Measurements from ENCODE around the gene PTPRJ.
A peak's percentile ranks its signal among the peaks of the same experiment; 100 is the strongest.
"Not testable (repeated sequence)": the region's sequence is repeated elsewhere in the genome, so short reads cannot be mapped to it uniquely, and the experiment has no call there.

The PTPRJ gene

GRCh38 chr11:48021201-48021820 is 41.0 kb downstream of the PTPRJ start:
- not testable (repeated sequence) for H3K9me3 ChIP-seq (ENCODE audit: insufficient read depth, low read depth, low read length); H3K27ac ChIP-seq (ENCODE audit: low read depth, low read length); H3K36me3 ChIP-seq (ENCODE audit: insufficient read depth, low read length); H3K9ac ChIP-seq (ENCODE audit: low read depth, low read length); H3K4me3 ChIP-seq (ENCODE audit: low read length); H3K27me3 ChIP-seq (ENCODE audit: insufficient read depth, low read length)
- peaks cover 22% of the 10 kb centered on the region for H3K4me1 ChIP-seq (ENCODE audit: insufficient read depth, low read length)
- WGBS: 90% methylated on average over 7 of the region's 10 CpGs

- 97% methylated on average over 3 of the region's 4 CpGs for WGBS
- no peaks in the 10 kb centered on the region for H3K9me3 ChIP-seq (ENCODE audit: insufficient read depth, low read depth, low read length)
- H3K9ac ChIP-seq (ENCODE audit: low read depth, low read length): no peak overlapping the region
- H3K36me3 ChIP-seq (ENCODE audit: insufficient read depth, low read length): no peaks in the 10 kb centered on the region
- H3K27ac ChIP-seq (ENCODE audit: low read depth, low read length): no peak overlapping the region
- no peaks in the 10 kb centered on the region for H3K27me3 ChIP-seq (ENCODE audit: insufficient read depth, low read length)
- peaks cover 22% of the 10 kb centered on the region for H3K4me1 ChIP-seq (ENCODE audit: insufficient read depth, low read length)
- H3K4me3 ChIP-seq (ENCODE audit: low read length): no peak overlapping the region
Measured at GRCh38 chr11:48022445-48022844, 42.1 kb downstream of the PTPRJ start.

- 100% methylated on average over 4 of the region's 7 CpGs for WGBS
- H3K9ac ChIP-seq (ENCODE audit: low read depth, low read length); H3K27ac ChIP-seq (ENCODE audit: low read depth, low read length); H3K9me3 ChIP-seq (ENCODE audit: insufficient read depth, low read depth, low read length); H3K4me1 ChIP-seq (ENCODE audit: insufficient read depth, low read length); H3K4me3 ChIP-seq (ENCODE audit: low read length); H3K36me3 ChIP-seq (ENCODE audit: insufficient read depth, low read length); H3K27me3 ChIP-seq (ENCODE audit: insufficient read depth, low read length): not testable (repeated sequence)
Measured at GRCh38 chr11:48023608-48024007, 43.2 kb downstream of the PTPRJ start.

GRCh38 chr11:48024635-48025071 is 44.3 kb downstream of the PTPRJ start:
- no peak overlapping the region for H3K27ac ChIP-seq (ENCODE audit: low read depth, low read length)
- no peak overlapping the region for H3K9ac ChIP-seq (ENCODE audit: low read depth, low read length)
- no peak overlapping the region for H3K4me3 ChIP-seq (ENCODE audit: low read length)
- 78% methylated on average over 5 of the region's 5 CpGs for WGBS
- H3K4me1 ChIP-seq (ENCODE audit: insufficient read depth, low read length): peaks cover 10% of the 10 kb centered on the region
- H3K27me3 ChIP-seq (ENCODE audit: insufficient read depth, low read length): no peaks in the 10 kb centered on the region
- H3K36me3 ChIP-seq (ENCODE audit: insufficient read depth, low read length): no peaks in the 10 kb centered on the region
- H3K9me3 ChIP-seq (ENCODE audit: insufficient read depth, low read depth, low read length): no peaks in the 10 kb centered on the region

- WGBS: 91% methylated on average over 9 of the region's 9 CpGs
Measured at GRCh38 chr11:48025293-48025983, 45.1 kb downstream of the PTPRJ start.

GRCh38 chr11:48025984-48026340 is 45.6 kb downstream of the PTPRJ start:
- Histone ChIP-seq H3K27me3 (ENCODE audit: insufficient read depth, low read length) (no peaks in the 10 kb centered on the region), H3K27ac (ENCODE audit: low read depth, low read length) (no peak overlapping the region), H3K4me1 (ENCODE audit: insufficient read depth, low read length) (peaks cover 17% of the 10 kb centered on the region), H3K4me3 (ENCODE audit: low read length) (no peak overlapping the region), H3K9ac (ENCODE audit: low read depth, low read length) (no peak overlapping the region), H3K36me3 (ENCODE audit: insufficient read depth, low read length) (no peaks in the 10 kb centered on the region), H3K9me3 (ENCODE audit: insufficient read depth, low read depth, low read length) (no peaks in the 10 kb centered on the region)
- WGBS: 95% methylated on average over 3 of the region's 3 CpGs

More at GRCh38 chr11:48025293-48025983, 45.1 kb downstream of the PTPRJ start:
- Histone ChIP-seq H3K27ac (ENCODE audit: low read depth, low read length) (no peak overlapping the region), H3K9me3 (ENCODE audit: insufficient read depth, low read depth, low read length) (no peaks in the 10 kb centered on the region), H3K27me3 (ENCODE audit: insufficient read depth, low read length) (no peaks in the 10 kb centered on the region), H3K4me3 (ENCODE audit: low read length) (no peak overlapping the region), H3K9ac (ENCODE audit: low read depth, low read length) (no peak overlapping the region), H3K4me1 (ENCODE audit: insufficient read depth, low read length) (peaks cover 14% of the 10 kb centered on the region), H3K36me3 (ENCODE audit: insufficient read depth, low read length) (no peaks in the 10 kb centered on the region)

GRCh38 chr11:48028914-48029680 is 48.7 kb downstream of the PTPRJ start:
- Histone ChIP-seq H3K4me1 (ENCODE audit: insufficient read depth, low read length) (peaks cover 30% of the 10 kb centered on the region), H3K9ac (ENCODE audit: low read depth, low read length) (no peak overlapping the region), H3K27ac (ENCODE audit: low read depth, low read length) (no peak overlapping the region), H3K4me3 (ENCODE audit: low read length) (no peak overlapping the region), H3K36me3 (ENCODE audit: insufficient read depth, low read length) (no peaks in the 10 kb centered on the region), H3K9me3 (ENCODE audit: insufficient read depth, low read depth, low read length) (no peaks in the 10 kb centered on the region), H3K27me3 (ENCODE audit: insufficient read depth, low read length) (no peaks in the 10 kb centered on the region)
- WGBS: 90% methylated on average over 5 of the region's 6 CpGs

- Histone ChIP-seq H3K9ac (ENCODE audit: low read depth, low read length) (no peak overlapping the region), H3K27me3 (ENCODE audit: insufficient read depth, low read length) (no peaks in the 10 kb centered on the region), H3K36me3 (ENCODE audit: insufficient read depth, low read length) (no peaks in the 10 kb centered on the region), H3K4me3 (ENCODE audit: low read length) (no peak overlapping the region), H3K27ac (ENCODE audit: low read depth, low read length) (0 out of 2 replicates have a peak overlapping the region, but pooled peaks have one; percentile 26), H3K4me1 (ENCODE audit: insufficient read depth, low read length) (peaks cover 30% of the 10 kb centered on the region), H3K9me3 (ENCODE audit: insufficient read depth, low read depth, low read length) (no peaks in the 10 kb centered on the region)
- 85% methylated on average over 4 of the region's 6 CpGs for WGBS
Measured at GRCh38 chr11:48029681-48030290, 49.4 kb downstream of the PTPRJ start.

GRCh38 chr11:48031602-48032001 is 51.2 kb downstream of the PTPRJ start:
- Histone ChIP-seq H3K27me3 (ENCODE audit: insufficient read depth, low read length) (no peaks in the 10 kb centered on the region), H3K27ac (ENCODE audit: low read depth, low read length) (no peak overlapping the region), H3K9me3 (ENCODE audit: insufficient read depth, low read depth, low read length) (no peaks in the 10 kb centered on the region), H3K9ac (ENCODE audit: low read depth, low read length) (no peak overlapping the region), H3K36me3 (ENCODE audit: insufficient read depth, low read length) (no peaks in the 10 kb centered on the region), H3K4me3 (ENCODE audit: low read length) (no peak overlapping the region), H3K4me1 (ENCODE audit: insufficient read depth, low read length) (peaks cover 42% of the 10 kb centered on the region)
- 82% methylated on average over 5 of the region's 6 CpGs for WGBS

- Histone ChIP-seq H3K4me1 (ENCODE audit: insufficient read depth, low read length) (peaks cover 42% of the 10 kb centered on the region), H3K27ac (ENCODE audit: low read depth, low read length) (no peak overlapping the region), H3K9ac (ENCODE audit: low read depth, low read length) (no peak overlapping the region), H3K4me3 (ENCODE audit: low read length) (no peak overlapping the region), H3K27me3 (ENCODE audit: insufficient read depth, low read length) (no peaks in the 10 kb centered on the region), H3K36me3 (ENCODE audit: insufficient read depth, low read length) (no peaks in the 10 kb centered on the region), H3K9me3 (ENCODE audit: insufficient read depth, low read depth, low read length) (no peaks in the 10 kb centered on the region)
- WGBS: 88% methylated on average over 6 of the region's 6 CpGs
Measured at GRCh38 chr11:48032721-48033120, 52.4 kb downstream of the PTPRJ start.

- Histone ChIP-seq H3K27ac (ENCODE audit: low read depth, low read length) (no peak overlapping the region), H3K9me3 (ENCODE audit: insufficient read depth, low read depth, low read length) (no peaks in the 10 kb centered on the region), H3K9ac (ENCODE audit: low read depth, low read length) (no peak overlapping the region), H3K4me1 (ENCODE audit: insufficient read depth, low read length) (peaks cover 40% of the 10 kb centered on the region), H3K4me3 (ENCODE audit: low read length) (no peak overlapping the region), H3K27me3 (ENCODE audit: insufficient read depth, low read length) (no peaks in the 10 kb centered on the region), H3K36me3 (ENCODE audit: insufficient read depth, low read length) (no peaks in the 10 kb centered on the region)
- 91% methylated on average over 3 of the region's 3 CpGs for WGBS
Measured at GRCh38 chr11:48033918-48034341, 53.6 kb downstream of the PTPRJ start.
